GM18909 (cell line): ENCODE results near the gene MARCHF3.

Experiments
- ATAC-seq: cut with Tn5 transposase; IDR thresholded peaks from one replicate; pipeline ENCODE4 v1.9.1; 2021; ENCODE audit warnings: mild to moderate bottlenecking; ENCODE audit not compliant: unreplicated experiment, poor library complexity

The MARCHF3 gene

DNA sequence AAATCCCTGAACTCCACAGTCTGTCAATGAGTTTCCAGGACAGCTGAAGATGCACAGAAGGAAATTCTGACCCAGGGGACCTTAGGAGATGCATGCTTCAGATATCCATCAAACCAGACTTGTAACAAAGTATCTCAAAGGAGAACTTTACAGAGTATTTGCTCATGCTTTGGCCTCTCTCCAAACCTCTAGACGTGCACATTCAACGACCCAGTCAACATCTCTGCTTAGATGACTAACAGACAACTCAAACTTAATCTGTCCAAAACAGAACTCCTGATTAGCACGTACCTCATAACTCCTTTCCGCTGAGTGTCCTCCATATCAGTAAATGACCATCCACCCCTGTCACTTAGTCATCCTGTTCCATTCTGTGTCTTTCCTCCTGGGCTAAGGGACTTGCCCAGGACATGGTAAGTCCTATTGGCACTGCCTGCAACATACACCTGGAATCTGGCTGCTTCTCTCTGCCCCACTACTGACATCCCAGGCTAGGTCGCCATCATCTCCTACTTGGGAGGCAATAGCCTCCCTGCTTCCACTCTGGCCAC lies 146.0 kb downstream of the MARCHF3 start:
- ATAC-seq = no peak

DNA sequence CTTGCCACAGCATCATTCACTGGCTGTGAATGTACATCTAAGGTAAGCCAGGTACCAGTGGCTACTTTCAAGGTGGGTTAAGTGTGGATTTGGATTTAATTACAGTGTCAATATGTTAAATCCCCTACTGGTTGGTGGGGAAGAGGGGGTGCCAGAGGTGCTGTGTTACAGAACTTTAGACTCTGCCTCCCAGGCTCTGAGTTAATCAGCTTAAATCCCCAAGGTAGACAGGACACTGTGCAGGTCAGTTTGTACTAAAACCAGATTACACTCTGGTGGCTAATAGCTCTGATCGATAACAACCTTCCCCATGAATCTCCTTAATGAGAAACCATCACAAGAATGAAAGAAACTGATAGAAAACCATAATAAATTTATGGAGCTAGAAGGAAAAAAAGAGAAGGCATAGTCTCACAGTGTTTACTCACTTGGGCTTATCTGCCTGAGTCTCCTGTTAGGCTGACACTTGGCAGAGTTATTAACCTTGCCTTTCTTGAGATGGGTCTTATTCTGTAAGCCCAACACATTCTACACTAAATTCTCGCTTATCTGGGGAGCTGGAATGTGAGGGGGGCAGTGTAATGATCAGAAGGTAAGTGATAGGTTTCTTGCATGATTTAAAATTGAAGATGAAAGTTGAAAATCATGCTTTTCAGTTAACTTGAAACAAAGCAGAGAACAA lies 146.7 kb downstream of the MARCHF3 start:
- no peak for ATAC-seq

DNA sequence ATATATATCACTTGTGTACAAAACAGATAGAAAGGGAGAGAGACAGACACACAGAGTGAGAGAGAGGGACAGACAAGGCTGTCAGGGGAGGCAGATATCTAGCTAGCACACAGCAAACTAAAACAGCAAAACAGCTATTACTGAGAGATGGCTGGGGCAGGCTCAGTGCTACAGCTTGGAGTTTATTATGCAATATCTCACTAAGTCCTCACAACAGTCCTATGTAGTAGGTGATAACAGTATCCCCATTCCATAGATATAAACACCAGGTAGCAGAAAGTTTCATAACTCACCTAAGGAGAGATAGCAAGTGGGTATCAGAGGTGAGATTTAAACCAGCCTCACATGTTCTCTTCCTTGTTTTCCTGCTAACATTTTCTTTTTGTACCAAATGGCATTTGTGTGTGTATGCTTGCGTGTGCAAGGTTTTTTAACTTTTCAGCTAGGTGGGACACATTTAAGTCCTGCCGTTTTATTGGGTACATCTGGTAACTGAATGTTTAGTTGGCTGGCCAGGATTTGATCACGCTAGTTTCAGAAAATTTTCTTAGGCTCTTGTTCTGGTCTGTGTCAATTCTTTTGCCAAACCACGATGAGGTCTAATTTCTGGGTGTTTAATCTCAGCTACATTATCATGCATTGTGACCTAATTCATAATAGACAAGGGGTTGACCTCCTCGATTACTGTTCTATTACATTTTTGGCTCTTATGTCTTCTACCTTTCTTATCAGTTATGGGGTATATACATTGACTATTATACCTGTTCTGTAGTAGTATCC lies 148.3 kb downstream of the MARCHF3 start:
- no peak for ATAC-seq

DNA sequence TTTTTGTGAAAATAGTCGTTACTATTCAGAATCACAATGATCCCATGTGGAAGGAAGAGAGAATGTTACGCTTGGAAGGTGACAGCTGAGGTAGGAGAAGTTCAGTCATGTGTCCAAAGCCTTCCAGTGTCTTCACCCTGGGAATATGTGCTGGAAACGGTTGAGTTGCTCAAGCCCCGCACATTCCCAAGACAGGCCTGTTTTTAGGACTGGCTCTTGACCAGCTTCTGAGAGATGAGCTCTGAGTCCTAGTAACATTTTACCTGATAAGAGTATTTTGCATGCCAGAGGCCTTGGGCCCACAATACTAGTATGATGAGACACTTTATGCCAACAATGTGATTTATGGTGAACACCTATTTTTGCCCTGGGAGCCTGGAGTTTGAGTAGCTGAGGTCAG lies 151.7 kb downstream of the MARCHF3 start:
- ATAC-seq = no peak

DNA sequence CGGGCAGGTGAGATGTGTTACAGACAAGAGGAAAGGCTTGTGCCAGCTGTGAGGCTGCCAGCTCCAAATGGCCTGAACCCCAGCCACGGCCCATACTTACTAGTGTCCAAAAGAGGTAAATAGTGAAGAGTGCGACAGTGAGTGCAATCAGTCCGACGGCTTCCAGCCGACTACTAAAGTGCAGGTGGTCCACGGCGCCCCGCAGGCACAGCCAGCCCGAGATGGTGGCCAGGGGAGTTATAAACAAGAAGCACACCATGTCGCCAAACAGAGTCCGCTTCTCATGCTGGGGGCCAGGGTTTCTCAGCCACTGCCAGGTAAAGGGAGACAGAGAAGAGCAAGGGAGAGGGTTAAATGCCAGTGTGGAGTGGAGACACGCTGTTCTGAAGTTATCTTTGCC lies 152.3 kb downstream of the MARCHF3 start:
- no peak for ATAC-seq

DNA sequence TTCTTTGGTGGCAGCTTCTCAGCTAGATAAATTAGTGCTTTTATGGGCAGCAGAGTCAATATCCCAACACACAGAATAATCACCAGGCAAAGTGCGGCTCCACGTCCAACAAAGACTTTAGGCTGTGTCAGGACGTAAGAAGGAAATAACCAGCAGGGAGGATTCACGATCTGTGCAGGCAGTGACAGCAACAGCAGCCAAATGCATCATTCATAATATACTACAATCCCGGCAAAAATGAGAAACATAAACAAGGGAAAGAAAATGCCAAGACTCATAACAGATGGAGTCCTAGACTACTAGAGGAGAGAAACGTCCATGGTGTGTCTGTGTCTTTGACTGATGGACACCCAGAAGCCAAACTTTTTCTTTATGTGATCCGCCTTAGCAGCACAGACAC lies 152.8 kb downstream of the MARCHF3 start:
- no peak for ATAC-seq

DNA sequence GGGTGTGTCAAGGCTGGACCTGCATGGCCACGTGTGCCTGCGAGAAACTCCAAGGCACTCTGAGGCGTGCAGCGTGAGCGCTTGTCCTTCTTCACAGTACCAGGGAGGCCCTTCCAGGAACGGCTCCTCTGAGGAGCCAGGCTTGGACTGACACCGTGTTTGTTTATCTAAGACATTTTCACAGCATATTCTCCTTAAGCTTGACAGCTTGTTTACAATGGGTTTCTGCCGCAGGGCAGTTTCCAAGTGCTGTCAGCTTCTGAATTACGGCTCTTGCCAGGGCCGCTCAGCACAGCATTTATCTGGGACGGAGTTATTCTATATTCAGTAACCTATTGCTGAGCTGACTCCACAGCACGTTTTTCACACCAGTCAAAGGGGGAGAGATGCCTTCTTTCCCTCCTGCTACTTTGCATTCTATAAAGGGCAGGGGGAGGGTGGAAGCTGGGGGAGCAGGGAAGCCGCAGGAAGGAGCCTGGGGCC lies 155.0 kb downstream of the MARCHF3 start:
- ATAC-seq = no peak

DNA sequence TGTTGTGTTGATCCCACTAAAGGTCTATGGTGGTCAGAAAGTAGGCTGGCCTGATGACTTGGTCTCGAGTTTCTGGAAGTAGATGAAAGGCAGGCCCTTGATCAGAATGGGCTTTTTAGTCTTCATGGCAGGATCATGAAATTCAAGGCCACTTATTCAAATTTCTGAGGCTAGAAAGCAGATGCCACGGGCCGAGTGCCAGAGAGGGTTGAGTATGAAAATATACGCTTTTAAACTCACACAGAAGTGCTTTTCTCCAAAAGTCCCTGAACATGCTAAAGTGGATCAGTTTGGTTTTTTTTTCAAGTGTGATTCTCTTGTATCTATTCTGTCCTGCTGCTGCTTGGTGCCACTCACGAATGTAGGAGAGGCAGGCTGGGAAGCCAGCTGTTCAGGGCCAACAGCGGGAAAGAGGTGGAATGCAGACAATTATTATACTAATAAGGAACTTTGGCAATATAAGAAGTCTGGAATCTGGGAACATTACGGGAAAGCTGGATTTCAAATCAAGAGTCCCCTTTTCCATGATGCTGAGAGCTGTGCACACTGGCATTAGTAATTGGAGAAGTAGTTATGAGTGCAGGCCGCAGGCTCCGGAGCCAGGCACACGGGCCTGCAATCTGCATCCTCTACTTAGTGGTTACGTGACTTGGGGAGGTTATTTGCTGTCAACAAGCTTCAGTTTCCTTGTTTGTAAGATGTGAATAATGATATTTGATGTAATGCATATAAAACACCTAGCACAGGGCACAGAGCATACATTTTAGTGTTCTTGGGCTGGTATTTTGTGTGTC lies 157.6 kb downstream of the MARCHF3 start:
- ATAC-seq = no peak

DNA sequence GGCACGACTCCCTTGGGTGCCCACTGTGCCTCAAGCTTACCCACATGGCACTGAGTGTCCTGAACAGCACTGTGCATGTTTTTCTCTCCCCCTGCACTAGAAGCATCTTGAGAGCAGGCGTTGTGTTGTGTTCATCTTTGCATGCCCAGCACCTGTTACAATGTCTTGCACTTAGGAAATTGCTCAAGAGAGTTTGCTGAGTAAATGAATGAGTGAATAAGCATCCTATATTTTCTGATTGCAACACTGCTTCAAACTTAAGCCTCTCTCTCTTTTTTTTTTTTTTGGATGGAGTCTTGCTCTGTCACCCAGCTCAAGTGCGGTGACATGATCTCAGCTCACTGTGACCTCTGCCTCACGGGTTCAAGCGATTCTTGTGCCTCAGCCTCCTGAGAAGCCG lies 158.9 kb downstream of the MARCHF3 start:
- no peak for ATAC-seq

DNA sequence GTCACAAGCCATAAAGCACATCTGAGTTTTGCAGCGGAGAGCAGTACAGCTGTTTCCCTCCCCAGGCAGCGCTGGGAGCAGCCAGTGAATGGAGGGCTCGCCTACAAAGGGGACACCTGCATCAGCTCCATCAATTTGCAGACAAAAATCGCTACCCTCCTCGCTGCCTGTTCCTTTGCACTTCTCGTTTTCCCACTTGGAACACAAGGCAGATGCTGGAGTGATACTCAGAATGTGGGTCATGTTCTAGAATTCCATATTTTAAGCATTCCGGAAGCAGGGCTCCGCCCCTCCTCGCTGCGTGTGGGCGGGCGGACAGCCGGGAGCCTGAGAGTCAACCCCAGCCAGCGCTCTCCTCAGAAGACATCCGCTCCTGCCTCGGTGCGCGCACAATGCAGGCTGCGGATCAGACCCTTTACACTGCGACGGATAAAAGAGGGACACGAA lies 161.3 kb downstream of the MARCHF3 start:
- peak; percentile 82 for ATAC-seq

DNA sequence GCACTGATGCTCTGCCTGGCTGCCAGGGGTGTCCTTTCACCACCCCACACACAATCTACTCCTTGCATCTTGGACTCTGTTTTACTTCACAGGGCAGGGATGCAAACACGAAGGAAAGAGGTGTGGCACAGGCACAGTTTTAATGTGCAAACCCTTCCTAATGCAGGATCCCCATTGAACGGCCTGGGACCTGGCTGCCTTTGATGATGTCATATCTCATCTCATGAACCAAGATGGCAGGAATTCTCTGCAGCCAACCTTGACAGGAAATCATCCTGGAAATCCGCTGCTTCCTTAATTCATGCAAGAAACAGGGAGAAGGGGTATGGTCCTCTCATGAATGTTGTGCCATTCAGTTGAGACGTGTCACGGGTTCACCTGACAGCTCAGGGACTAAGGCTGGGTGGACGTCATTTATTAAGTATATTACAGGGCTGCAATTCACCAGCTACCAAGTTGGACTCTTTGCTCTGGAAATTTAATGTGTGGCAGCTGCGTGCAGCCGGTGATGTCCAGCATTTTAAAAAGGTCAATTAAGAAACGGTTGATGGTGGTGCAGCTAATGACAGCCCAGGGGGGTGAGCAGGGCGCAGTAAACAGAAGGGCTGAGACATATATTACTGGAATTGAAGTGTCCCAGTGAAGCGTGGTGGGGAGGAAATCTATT lies 161.9 kb downstream of the MARCHF3 start:
- ATAC-seq = no peak

DNA sequence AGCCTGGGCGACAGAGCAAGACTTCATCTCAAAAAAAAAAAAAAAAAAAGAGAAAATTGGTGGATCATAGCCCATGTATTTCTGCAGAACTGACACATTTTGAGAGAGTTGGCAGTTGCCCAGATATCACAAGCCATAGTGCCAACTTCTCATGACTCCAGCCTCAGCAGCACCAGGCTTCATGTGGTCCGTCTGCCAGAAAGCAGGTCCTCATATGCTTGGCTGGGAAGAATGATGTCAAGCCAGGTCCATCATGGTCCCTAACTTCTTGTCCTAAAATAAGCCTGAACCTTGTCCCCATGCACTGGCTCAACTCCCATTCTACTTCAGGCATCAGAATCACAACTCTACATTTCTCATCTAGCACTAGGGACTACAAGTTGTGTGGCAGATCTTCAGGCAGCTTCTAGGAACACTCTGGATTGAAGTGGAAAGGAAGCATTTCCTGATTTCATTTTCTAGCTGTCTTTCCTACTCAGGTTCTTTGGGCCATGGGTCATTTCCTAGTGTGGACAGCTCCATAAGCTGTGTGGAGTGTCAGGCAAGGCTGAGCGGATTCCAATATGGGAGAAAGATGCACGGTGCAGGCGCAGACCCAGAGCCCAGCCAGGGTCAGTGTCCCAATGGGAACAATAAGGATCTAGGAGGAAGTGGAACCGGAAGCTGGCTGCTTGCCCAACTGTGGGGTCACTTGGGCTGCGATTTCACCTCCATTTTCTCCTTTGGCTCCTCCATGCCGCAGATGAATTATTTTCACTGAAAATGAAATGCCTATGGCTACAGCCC lies 163.3 kb downstream of the MARCHF3 start:
- ATAC-seq = no peak

DNA sequence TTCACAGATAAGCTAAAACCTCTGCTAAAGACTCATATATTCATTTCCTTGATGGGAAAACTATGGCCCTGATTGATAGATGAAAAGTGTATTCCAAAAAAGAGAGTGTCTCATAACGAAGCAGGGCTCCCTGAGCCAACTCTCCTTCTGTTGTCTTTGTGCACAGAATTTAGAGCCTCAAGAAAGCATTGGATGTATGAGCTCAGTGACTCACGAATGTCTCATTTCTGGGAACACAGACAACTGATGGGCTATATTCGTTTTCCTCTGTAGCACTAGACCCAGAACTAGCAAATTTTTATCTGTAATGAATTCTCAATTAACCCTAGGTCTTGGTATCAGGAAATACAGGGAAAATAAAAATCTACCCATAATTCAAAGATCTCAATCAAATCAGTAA lies 165.1 kb downstream of the MARCHF3 start:
- no peak for ATAC-seq

DNA sequence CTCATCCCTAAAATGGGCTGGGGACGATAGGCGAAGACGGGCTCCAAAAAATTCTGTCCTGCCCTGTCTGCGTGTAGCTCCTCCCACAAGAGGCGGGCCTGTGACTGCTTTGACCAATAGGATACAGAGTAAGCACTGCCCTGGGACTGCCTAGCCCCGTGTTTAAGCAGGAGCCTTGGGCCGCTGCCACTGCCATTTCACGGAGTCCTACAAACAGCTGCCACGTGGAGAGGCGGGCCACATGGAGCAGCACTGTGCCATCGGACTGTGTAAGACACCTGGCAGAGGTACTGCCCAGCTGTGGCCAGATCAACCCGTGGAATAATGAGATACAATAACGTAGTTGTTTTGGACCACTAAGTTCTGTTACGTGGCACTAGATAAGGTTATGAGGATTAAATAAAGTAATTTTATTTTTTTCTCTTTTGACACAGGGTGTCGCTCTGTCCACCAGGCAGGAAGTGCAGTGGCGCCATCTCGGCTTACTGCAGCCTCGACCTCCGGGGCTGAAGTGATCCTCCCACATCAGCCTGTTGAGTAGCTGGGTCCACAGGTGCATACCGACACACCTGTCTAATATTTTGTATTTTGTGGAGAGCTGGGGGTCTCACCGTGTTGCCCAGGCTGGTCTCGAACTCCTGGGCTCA lies 166.2 kb downstream of the MARCHF3 start:
- no peak for ATAC-seq

DNA sequence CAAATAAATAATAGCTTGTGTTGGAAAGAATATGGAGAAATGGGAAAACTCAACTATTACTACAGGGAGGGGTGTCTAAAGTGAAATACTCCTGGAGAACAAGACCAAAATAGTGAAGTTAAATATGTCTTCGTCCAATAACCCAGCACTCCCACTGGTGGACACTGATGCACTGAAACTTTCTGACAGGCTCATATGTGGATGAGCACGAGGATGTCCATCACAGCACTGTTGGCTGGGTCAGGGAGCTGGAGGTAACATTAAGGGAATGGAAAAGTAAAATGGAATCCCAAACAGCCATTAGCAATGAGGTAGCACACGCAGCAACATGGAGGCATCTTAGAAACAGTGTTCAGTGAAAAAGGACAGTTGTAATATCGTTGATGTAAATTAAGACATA lies 167.0 kb downstream of the MARCHF3 start:
- no peak for ATAC-seq

DNA sequence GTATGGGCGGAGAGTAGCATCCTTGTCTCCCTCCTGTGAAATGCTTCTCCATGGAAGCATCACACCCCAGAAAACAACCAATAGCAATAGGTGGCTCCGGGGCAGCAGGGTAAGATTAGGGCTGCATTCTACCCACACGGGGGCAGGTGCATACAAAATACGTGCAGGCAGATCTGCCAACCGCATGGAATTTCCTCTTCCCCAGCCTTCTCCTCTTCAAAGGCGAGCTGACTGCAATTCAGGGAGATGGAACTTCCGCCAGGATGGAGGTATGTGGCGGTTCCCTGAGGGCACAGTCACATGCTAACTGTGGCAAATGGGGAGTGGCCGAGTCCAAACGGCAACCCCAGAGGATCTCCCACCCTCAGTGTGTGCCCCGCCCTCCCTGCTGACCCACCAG lies 171.9 kb downstream of the MARCHF3 start:
- ATAC-seq = no peak

DNA sequence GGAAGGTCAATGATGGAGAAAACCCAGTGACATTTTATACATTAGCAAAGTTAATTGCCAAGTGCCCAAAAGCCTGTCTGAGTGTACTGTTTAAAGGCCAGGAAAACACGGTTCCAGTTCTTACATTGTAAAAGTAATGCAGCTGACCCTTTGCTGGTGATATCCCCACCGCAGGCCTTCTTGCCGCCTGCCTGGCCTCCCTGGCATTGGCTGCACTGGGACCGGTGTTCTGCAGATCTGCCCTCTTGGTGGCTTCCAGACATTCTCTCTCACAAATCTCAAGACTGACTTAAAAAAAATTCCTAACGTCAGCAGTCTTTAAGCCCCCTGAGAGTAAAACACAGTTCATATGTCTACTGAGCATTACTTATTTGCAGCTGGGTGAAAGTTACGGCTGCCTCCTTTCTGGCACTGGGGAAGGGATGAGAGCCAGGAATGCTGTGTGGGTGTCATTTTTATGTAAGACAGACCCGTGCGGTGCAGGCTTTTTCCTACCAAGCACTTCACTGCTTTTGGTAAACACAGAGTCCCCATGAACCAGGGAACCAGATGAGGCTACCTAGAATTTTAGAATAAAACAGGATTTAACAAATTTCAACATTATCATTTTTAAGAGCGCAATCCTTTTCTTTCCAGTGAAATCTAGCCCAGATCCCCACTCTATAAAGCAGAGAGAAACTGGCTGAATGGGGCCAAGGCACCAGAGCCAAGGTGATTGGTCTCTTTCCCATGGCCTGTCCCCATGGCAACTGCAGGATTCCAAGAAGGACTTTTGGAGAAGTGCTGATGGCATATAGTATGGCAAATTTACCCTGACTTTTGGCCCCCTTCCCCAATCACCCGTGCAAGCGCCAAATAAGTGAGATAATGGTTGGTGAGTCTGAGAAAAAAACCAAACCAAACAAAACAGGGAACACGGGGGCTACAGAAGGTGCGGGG lies 172.6 kb downstream of the MARCHF3 start:
- ATAC-seq = no peak

DNA sequence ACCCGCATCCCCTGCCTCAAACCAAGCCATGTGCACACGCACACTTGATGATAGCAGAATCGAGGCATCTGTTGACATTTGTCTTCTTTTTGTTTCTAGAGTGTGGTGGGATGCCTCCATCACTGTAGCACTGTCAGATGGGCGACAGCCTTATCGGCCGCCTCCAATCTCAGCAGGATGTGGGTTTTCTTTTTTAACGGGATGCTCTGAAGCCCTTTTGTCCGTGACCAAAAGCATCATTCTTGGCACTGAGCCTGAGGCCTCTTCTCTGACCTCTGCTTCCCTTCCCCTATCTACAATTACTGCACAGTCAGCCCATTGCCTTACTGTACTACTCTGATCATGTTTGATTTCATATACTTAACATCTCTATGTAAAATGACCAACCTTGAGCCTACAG lies 175.1 kb downstream of the MARCHF3 start:
- ATAC-seq = no peak
